Stomach (tissue), 4 donors: ENCODE results near the gene SNX6.

Source experiments
- POLR2A ChIP-seq, 4 donors: fragments of 450-650 bp; IDR thresholded peaks; one replicate each; pipeline ENCODE4 v1.6.1; 2016; ENCODE audit warnings: antibody characterized with exemption in 4 of 4, control low read depth in 2 of 4, mild to moderate bottlenecking in 1 of 4, moderate library complexity in 1 of 4
- POLR2AphosphoS5 ChIP-seq, 3 donors: sonication (generic); formaldehyde crosslinking; IDR thresholded peaks; one replicate each; pipeline ENCODE4 v1.6.1; 2016; ENCODE audit warnings: antibody characterized with exemption in 3 of 3
- TF ChIP-seq, protein P1 (sequence below), 7 experiments: fragments of 450-650 bp in 4 of 7; fragments of 200-600 bp in 3 of 7; sonication (generic) in 3 of 7; IDR thresholded peaks; one replicate each; pipeline ENCODE4 v1.5.1; 2016 to 2019; ENCODE audit warnings: antibody characterized with exemption in 7 of 7, control low read depth in 2 of 7, mild to moderate bottlenecking in 1 of 7

DNA sequence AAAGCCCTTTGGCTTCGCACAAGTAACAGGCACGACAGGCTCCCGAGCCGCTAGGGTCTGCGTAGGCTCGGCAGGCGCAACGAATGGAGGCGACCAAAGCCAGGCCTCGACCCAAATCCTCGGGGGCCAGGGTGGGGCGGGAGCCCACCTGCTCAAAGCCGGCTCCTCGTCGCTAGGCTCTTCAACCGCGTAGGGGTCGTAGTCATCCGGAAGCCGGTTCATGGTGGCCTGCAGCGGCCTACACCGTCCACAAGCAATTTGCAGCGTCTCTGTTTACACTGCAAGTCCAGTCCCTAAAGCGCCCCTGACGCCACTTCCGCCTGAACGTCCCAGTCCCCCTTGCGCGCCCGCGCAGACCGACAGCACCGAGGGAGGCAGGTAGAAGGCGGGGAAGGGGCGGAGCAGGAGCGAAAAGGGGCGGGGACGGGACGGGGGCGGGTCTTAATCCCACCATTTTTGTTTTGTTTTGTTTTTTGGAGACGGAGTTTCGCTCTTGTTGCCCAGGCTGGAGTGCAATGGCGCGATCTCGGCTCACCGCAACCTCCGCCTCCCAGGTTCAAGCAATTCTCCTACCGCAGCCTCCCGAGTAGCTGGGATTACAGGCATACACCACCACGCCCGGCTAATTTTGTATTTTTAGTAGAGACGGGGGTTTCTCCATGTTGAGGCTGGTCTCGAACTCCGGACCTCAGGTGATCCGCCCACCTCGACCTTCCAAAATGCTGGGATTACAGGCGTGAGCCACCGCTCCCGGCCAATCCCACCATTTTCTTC, 90.4 kb downstream of the SNX6 start, which contains the start of gene EAPP:
- TF ChIP-seq, protein P1, sequence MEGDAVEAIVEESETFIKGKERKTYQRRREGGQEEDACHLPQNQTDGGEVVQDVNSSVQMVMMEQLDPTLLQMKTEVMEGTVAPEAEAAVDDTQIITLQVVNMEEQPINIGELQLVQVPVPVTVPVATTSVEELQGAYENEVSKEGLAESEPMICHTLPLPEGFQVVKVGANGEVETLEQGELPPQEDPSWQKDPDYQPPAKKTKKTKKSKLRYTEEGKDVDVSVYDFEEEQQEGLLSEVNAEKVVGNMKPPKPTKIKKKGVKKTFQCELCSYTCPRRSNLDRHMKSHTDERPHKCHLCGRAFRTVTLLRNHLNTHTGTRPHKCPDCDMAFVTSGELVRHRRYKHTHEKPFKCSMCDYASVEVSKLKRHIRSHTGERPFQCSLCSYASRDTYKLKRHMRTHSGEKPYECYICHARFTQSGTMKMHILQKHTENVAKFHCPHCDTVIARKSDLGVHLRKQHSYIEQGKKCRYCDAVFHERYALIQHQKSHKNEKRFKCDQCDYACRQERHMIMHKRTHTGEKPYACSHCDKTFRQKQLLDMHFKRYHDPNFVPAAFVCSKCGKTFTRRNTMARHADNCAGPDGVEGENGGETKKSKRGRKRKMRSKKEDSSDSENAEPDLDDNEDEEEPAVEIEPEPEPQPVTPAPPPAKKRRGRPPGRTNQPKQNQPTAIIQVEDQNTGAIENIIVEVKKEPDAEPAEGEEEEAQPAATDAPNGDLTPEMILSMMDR (IDR thresholded peaks at IDR 0.05): peak in 1 of 7 experiments; percentile 27
- TF ChIP-seq POLR2A (IDR thresholded peaks at IDR 0.05) (peak in 2 of 4 donors; percentile 58 to 92), POLR2AphosphoS5 (IDR thresholded peaks at IDR 0.05) (peak; percentile 97 to 99 (median 98))
